HG03520 (cell line): ENCODE measurements around the gene SLC44A1.

Source experiments
- ATAC-seq: cut with Tn5 transposase; IDR thresholded peaks from one replicate; pipeline ENCODE4 v1.9.1; 2021; ENCODE audit warnings: mild to moderate bottlenecking, moderate library complexity; ENCODE audit not compliant: unreplicated experiment

SLC44A1 gene

GRCh38 chr9:105269593-105269992, 25.1 kb downstream of the SLC44A1 start:
- ATAC-seq, result no peak

GRCh38 chr9:105270711-105271110, 26.3 kb downstream of the SLC44A1 start:
- no peak for ATAC-seq

DNA sequence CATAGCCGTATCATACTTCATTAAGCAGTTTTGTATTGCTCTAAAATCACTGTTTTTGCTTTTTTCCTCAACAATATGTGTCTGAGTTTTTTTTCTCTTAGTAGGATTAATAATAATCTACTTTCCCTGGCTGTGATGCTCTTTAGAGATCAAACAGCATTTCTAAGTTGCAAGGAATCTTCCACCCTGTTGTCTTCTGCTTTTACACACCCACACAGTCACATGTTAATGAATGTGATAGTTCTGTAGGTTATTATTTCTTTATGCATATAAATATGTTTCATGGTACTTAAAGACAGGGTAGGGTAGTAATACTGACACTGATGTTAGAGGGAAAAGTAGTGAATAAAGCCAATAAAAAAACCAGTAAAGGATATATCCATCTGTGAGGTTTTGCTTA, 29.3 kb downstream of the SLC44A1 start:
- no peak for ATAC-seq

DNA sequence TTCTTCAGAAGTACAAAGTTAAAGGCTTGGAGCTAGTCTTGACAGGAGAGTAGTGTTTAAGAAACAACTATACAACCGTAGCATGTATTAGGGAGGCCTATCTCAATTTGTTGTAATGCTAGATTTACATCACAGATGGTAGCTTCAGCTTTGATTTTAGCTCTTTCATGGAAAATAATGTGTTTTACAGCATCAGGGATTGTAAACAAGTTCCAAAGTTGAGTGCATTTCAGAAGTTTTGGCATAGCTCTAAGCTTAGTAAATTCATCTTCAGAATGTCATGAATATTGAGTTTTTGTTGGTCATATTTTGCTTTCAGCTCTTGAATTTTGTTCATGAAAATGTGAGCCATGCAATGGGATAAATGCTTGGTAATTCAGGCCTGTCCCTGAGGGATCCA, 30.7 kb downstream of the SLC44A1 start:
- ATAC-seq, result no peak

- no peak for ATAC-seq
Measured at GRCh38 chr9:105275938-105276337, 31.5 kb downstream of the SLC44A1 start.

DNA sequence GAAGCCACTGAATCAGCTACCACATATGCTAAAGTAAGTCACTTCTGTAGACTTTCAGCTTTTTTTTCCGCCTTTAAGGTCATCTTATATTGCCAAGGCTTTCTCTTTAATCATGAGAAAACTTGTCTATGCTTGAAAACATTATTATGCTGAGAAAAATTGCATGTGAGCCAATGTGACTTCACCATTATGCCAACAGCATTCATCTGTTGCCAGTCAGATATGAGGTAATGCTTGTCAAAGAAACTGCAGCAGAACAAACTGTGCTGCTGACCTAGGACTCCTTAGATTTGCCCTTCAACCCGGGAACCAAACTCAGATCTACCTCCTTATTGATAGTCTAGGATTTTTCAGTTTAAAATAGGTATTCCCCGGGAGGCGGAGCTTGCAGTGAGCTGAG, 34.3 kb downstream of the SLC44A1 start:
- no peak for ATAC-seq

DNA sequence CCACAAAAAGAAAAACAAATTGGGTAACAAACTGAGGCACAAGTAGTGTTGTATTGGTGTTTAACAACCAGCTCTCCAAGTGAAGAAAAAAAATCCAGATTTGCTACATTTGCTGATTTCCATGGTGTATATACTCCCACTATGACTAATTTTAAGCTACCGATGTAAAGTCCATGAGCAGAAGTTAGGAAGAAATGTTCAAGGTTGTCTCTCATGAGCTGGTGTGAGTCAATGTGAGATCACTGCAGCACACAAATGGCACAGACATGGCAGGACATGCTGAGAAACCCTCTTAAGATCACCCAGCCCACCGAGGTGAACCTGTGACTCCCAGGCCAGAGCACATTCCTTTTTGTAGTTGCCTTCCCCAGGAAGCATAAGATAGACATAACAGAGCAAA, 36.2 kb downstream of the SLC44A1 start:
- no peak for ATAC-seq

DNA sequence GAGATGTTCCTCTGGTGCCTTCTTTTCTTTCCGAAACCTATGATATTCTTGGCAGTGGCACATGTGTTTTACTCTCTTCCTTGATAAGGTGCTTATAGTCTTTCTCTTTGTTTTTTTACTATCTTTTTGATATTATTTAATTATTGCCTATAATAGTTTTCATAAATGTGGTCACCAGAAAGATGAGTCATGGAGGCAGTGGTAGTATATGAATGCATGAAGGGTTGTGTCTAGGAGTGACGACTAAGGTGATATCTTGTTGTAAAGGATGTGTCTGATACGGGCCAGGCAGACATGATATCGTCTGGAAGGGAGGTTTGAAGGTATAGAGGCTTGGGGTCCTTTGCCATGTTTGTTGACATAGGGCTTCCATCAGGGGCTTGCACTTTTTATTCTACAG, 36.8 kb downstream of the SLC44A1 start:
- ATAC-seq, result no peak

GRCh38 chr9:105281926-105282325, 37.5 kb downstream of the SLC44A1 start:
- no peak for ATAC-seq

- ATAC-seq, result no peak
Measured at GRCh38 chr9:105282870-105283621, 38.6 kb downstream of the SLC44A1 start.

- no peak for ATAC-seq
Measured at GRCh38 chr9:105283795-105284194, 39.3 kb downstream of the SLC44A1 start.

DNA sequence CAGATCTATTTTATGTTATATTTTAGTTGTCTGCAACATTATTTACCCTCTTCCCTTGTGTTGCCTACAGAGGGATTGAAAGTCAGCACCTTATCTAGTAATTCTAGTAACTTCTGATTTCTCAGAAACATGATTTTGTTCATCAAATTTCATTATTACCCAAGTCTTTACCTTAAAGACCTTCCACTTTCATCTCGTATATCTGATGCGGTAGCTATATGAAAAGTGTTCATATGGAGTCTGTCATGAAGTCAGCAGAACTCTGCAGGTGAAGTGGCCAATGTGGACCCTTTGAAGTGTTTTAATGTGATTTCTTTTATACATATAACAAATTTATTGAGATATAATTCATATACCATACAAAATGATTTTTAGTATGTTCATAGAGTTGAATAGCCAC, 40.0 kb downstream of the SLC44A1 start:
- ATAC-seq, result no peak

- no peak for ATAC-seq
Measured at GRCh38 chr9:105286098-105286497, 41.6 kb downstream of the SLC44A1 start.

GRCh38 chr9:105289305-105289704, 44.9 kb downstream of the SLC44A1 start:
- ATAC-seq, result no peak

- ATAC-seq, result no peak
Measured at GRCh38 chr9:105290418-105290817, 46.0 kb downstream of the SLC44A1 start.

DNA sequence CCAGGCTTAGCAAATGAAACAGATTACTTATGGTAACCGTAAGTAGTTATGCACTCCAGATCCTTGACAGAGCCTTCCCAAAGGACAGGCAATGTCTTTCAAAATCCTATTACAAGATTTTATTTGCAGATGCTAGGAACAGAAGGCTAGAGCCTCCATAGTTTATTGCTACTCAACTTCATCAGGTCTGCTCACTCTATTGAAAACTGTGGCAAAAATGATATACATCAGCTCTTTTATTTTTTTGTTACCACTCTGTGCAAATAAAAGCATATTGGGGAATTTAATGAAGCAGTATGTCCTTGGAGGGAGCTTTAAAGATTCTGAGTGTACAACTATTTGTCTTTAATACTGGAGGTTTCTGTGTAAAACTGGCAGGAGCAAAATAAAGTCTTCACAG, 46.5 kb downstream of the SLC44A1 start:
- no peak for ATAC-seq

DNA sequence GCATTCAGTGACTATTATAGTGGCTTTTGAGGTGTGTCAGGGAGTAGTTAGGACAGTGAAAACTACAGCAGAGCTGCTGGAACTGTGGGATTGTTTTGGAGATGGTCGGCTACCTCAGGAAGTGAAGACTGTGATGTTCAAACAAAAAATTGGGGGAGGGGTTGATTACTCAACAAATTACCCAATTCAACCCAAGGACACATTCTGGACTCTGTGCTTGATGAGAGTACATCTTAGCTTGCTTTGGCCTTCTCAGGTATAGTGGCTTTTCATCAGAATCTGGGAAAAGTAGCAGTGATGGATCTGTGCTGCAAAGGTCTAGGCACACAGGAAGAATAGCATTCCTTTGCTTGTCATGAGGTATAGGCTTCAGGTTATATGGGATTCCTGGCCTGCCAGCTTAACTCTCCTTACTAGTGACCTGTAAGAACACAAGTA, 47.0 kb downstream of the SLC44A1 start:
- no peak for ATAC-seq

DNA sequence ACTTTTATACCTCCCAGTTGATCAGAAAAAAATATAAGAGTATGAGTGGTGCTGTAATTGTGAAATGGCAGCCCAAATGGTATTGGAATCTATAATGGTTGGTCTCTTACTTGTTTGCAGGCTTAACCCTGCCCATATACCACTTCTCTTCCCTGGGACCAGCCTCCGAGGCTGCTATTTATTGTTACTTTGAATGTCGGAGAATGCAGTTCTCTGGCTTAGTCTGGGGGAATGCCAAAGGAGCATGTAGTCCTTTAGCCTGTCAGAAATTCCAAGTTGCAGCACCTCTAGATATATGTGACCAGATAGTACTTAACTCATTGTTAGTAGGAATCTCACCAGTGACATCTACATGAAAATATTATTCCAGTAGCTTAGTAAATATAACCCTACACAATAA, 47.5 kb downstream of the SLC44A1 start:
- ATAC-seq, result no peak

GRCh38 chr9:105293408-105293807, 49.0 kb downstream of the SLC44A1 start:
- ATAC-seq, result no peak

- ATAC-seq, result no peak
Measured at GRCh38 chr9:105295201-105295550, 50.7 kb downstream of the SLC44A1 start.

GRCh38 chr9:105295986-105296385, 51.5 kb downstream of the SLC44A1 start:
- no peak for ATAC-seq

DNA sequence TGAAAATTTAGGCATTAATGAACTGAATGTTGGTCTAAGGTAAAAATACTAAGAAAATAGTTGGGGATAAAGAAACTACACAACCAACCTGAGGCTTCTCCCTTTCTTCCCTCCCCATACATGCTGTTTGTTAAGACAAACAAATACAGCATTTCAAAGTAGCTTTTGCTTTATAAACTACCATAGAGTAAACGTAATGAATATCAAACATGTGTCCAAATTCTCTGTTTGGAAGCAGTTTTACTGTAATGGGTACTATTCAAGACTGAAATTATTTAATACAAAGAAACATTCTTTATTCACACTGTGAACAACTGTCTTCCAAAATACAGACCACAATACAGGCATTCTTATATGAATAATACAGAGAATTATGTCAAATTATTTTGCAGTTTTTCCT, 52.0 kb downstream of the SLC44A1 start:
- ATAC-seq, result no peak

- no peak for ATAC-seq
Measured at GRCh38 chr9:105296877-105297287, 52.4 kb downstream of the SLC44A1 start.
